NCI-H1092 (cell line): ENCODE measurements around the gene CA9.

ENCODE experiments used
- DNase-seq: peaks from one replicate; lab custom pipeline; 2025; lab: John Stamatoyannopoulos, UW

Gene CA9

DNA sequence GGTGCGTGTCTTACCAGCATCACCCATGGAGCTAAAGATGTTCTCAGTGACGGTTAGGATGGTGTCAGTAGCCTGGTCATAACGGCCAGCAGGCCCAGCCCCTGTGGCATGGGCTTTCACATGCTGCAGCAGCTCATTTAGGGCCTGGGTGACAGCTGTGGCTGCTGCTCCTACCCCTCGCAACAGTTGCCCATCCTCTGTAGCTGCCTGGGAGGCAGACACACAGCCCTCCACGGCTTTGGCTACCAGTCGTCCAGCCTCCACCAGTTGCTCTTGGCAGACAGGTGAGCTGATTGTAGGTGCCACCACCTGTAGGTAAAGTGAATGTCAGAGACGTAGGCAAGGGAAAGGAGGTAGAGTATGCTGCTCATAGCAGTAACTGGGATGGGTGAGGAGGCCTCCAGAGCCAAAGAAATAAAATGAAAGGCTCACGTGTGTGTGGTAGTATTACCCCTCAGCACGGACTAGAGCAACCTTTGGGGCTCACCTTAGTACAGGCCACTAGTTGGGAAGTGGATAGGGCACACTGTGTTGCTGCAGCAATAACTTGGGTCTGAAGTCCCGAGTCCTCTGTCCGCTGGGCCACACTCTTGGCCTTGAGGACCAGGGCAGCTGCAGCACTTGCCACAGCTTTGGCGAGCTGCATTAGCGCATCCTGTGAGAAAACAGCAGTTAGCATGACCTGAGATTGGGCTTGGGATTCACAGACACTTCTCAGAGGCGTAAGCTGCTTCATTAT lies 43.6 kb downstream of the CA9 start:
- no peak for DNase-seq

DNA sequence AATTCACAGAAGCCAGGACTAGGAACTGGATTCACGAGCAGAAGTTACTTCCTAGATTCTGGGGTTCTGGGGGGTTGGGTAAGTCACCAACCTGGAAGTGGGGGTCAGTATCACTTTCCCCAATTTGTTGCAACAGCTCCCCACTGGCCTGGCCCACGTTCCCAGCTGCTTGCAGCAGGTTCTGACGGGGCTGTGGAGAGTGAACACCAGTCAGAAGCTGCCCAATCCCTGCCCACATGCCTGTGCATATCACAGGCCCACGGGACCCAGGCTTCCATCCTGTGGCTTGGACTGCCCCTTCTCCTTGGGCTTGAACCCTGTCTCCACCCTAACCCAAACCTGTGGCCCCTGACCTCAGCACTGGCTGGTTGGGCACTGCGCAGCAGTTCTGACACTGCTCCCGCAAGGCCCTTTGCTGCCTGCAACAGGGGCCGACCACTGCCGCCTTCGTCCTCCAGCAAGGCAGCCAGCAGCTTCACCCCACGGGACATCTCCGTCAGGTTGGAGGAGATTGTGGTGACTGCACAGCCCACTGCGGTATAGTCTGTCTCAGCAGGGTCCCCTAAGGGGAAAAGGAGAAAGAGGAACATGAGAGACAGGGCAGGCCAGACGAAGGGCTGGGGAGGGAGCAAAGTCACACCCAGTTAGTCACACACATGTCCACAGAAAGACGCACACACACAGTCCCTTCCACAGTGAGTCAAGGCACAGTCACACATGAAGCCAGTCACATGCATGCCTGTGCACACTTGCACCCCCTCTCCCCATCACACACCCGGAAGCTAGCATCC lies 45.2 kb downstream of the CA9 start:
- no peak for DNase-seq

- DNase-seq, result no peak
Observed at GRCh38 chr9:35719546-35719945, 45.8 kb downstream of the CA9 start.

DNA sequence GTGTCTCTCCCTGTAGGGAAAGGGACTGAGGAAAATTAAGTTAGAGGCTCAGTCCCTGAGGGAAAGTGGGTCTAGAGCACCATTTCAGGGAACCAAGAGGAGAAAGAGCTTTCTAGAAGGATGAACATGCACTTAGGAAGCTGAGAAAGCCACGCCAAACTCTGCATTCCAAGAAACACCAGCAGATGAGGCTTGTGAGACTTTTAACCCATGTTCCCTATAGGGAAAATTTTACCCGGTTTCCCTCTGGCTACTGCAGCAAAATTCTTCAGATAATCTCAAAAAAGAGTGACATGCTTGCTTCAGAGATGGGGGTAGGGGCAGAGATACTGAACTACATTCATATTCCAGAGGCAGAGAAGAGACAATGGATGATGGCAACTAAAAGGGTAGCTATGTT lies 49.7 kb downstream of the CA9 start:
- DNase-seq, result no peak

DNA sequence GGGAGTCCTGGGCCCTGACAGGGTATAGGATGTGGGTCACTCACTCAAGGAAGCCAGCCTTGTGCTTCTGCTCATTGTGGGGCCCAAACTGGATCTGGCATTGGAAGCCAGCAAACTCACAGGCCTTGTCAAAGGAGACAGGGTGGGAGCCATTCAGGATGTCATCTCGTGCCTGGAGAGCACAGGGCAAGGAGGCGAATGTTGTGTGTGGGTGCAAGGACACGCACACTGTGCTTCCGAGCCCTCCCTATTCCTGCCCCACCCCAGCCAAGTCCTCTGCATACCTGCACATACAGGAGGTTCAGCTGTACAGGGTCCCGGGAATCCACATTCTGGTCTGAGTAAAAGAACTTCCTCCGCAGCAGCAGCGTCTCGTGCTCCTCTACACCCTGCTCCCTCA lies 50.2 kb downstream of the CA9 start:
- DNase-seq, result no peak

DNA sequence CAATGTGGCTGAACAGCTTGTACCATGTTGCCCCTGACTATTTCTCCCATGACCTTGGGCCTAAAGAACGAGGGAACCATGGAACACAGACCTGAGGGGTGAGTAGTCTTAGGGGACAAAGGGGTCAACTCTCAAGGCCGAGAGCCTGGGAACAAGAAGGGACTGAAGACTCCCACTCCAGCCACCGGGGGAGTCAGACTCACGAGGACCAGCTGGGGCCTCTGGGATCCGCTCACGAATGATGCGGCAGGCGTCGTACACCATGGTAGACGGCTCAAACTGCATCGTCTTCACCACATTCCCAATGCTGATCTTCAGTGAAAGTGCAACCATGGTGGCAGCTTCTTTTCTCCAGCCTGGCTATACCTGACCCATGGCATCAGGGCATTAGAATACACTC lies 51.6 kb downstream of the CA9 start:
- DNase-seq, result no peak

GRCh38 chr9:35726931-35727330 lies 53.2 kb downstream of the CA9 start:
- no peak for DNase-seq

DNA sequence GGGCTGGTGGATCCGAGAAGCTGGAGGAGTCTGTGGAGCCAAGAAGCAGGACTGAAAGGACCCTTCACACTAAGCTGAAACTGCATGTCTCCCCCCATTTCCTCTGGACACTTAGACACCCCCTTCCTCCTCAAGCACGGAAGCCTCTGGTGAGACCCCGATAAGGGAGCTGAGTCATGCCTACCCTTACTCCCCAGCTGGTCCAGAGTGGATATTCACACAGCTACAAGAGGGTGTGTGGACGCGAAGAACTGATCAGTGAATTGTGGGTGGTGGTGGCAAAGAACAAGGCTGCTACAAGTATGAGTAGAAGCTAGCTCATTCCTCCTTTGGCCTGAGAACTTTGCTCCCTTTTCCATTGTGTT lies 53.9 kb downstream of the CA9 start:
- no peak for DNase-seq

DNA sequence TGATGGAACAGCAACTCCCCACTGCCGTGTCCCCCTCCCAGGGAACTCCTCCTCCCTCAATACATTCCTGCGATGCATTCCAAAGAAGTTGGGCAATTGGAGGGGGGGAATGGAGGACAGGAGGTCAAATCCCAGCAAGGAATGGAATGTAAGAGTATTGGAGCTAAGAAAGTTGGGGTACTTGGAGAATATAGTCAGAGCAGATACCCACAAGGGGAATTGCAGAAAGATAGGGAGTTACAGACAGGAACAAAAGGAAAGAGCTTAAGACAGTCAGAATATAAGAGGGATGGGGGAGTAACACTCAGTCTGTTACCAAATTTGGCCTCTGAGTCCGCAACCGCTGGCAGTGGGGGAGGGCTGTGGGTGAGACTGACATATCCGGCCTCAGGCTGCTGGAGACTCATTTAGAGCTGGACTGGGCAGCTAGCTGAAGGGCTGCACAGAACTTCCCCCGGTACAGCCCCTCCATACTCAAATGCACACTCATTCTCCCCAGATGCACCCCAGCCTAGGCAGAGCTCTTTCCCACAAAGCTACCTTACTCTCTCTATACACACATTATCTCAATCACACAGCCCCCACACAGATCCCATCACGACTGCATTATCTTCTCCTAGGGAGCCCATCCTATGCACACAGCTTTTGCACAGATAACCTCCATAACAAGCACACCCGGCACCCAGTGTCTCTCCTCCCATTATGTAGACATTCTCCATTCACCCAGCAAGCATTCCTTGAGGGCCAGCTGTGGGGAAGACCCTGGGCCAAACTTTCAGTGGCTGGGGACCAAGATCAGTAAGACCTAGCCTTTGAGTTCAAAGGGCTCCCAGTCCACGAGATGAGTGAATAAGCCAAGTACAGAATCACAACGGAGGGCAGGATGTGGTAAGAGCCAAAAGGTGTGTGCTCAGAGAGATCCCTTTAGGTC lies 54.6 kb downstream of the CA9 start:
- no peak for DNase-seq

DNA sequence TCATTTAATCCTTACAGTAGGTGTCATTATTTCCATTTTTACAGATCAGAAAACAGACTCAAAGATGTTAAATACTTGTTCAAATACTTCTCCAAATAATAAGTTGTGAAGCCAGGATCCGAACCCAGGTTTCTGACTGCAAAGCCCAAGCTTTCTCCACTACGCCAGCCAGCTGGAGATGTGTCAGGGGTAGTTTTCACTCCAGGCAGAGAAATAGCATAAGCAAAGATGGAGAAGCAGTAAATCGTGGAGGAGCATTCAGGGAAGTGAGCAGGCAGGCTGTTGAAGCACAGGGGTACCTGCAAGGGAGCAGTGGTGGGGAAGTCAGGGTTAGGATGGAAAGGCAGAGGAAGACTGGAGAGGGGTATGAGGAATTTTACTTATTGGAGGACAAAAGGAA lies 55.4 kb downstream of the CA9 start:
- DNase-seq, result no peak

DNA sequence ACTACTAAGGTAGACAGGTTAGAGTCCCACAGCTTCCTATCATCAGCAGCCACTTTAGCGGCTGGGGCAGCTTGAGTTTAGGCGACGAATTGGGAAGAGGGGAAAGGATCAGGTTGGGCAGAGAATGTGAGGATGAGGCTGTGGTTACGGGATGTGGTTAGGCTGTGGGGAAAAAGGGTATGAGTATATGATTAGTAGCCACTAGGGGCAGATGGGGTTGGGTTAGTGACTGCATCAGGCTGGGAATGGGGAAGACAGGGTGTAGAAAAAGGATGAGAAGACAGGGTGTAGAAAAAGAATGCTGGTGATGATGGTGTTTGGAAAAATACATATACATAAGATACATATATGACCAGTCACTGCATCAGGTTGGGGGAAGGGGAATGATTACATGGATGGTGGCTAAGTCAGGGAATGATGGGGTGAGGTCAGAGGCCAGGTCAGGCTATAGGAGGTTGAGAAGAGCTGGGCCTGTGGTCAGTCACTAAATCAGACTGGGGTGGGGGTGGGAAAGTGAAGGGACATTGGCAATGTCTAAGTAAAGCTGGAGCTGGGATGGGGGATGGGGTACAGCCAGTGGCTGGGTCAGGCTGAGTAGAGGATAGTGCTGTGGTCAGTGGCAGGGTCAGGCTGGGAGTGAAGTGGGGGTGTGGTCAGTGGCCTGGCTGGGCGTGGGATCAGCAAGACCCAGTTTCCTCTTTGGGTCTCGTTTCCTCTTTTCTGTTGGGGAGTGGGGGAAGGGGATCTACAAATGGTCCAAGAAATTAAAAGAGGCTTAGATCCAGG lies 56.2 kb downstream of the CA9 start:
- no peak for DNase-seq

- DNase-seq, result no peak
Observed at GRCh38 chr9:35730486-35730854, 56.7 kb downstream of the CA9 start.
